HEK293T (cell line): ENCODE measurements around the gene TAS1R1.

Source experiments
- ARNT ChIP-seq: fragments of 450-650 bp; IDR thresholded peaks from 2 replicates; pipeline ENCODE4 v1.6.1; 2017; ENCODE audit warnings: mild to moderate bottlenecking
- BHLHE40 ChIP-seq: fragments of 450-650 bp; IDR thresholded peaks from 2 replicates; pipeline ENCODE4 v1.6.1; 2016; ENCODE audit warnings: mild to moderate bottlenecking, moderate library complexity, borderline replicate concordance
- CTBP1 ChIP-seq: fragments of 450-650 bp; IDR thresholded peaks from 2 replicates; pipeline ENCODE4 v1.6.1; 2016; ENCODE audit warnings: borderline replicate concordance
- ELF4 ChIP-seq: fragments of 450-650 bp; IDR thresholded peaks from 2 replicates; pipeline ENCODE4 v1.6.1; 2017; ENCODE audit warnings: antibody characterized with exemption
- FOXA1 ChIP-seq: fragments of 450-650 bp; IDR thresholded peaks from 2 replicates; pipeline ENCODE4 v1.6.1; 2016; ENCODE audit warnings: mild to moderate bottlenecking
- FOXK2 ChIP-seq: fragments of 450-650 bp; IDR thresholded peaks from 2 replicates; pipeline ENCODE4 v1.6.1; 2016; ENCODE audit warnings: mild to moderate bottlenecking
- FOXM1 ChIP-seq: fragments of 450-650 bp; IDR thresholded peaks from 2 replicates; pipeline ENCODE4 v1.6.1; 2017; ENCODE audit warnings: mild to moderate bottlenecking, borderline replicate concordance
- HDGF ChIP-seq: fragments of 450-650 bp; IDR thresholded peaks from 2 replicates; pipeline ENCODE4 v1.6.1; 2017; ENCODE audit warnings: antibody characterized with exemption, borderline replicate concordance
- L3MBTL2 ChIP-seq: fragments of 450-650 bp; conservative IDR thresholded peaks from 2 replicates; pipeline ENCODE4 v1.6.1; 2016; ENCODE audit warnings: mild to moderate bottlenecking
- NFRKB ChIP-seq: fragments of 450-650 bp; IDR thresholded peaks from 2 replicates; pipeline ENCODE4 v1.6.1; 2016; ENCODE audit warnings: mild to moderate bottlenecking, moderate library complexity
- PKNOX1 ChIP-seq: fragments of 450-650 bp; IDR thresholded peaks from 2 replicates; pipeline ENCODE4 v1.6.1; 2016
- SP1 ChIP-seq: fragments of 450-650 bp; IDR thresholded peaks from 2 replicates; pipeline ENCODE4 v1.6.1; 2017
- SUZ12 ChIP-seq: fragments of 450-650 bp; IDR thresholded peaks from 2 replicates; pipeline ENCODE4 v1.6.1; 2016; ENCODE audit warnings: mild to moderate bottlenecking
- TARDBP ChIP-seq: fragments of 450-650 bp; IDR thresholded peaks from 2 replicates; pipeline ENCODE4 v1.6.1; 2016

DNA sequence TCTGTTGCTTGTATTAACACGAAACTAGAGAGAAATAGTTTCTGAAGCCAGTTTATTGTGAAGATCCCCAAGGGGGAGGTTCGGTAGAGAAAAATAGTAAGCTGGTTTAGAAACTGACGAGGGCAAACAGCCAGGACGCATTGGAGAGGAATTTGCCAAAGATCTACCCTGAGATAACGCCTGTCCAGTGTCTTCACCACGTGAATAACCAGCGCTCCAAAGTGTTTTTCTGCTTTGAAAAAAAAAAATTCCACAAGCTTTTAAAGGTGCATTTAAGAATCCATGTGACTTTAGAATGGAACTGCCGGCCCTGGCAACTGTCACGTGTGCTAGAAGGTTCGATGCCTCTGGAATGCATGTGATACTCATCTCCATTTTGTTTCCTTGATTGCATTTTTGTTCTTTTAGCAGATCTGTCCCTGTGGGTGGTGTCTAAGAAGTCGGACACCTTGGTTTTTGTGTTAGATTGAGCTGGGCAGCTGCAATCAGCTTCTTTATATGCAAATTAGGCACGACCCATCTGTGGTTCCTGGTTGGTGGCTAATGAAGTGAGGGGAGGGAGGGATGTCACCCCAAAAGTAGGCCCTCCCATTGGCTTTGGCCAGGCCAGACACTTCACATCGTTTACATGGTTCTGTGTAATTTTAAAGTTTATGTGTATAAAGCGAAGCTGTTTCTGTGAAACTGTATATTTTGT, 68.3 kb downstream of the TAS1R1 start:
- TF ChIP-seq ELF4 (no peak), SP1 (no peak), FOXA1 (no peak), FOXK2 (no peak), TARDBP (no peak), SUZ12 (no peak), FOXM1 (no peak), NFRKB (no peak), CTBP1 (no peak), BHLHE40 (no peak), PKNOX1 (no peak), HDGF (no peak), ARNT (no peak), L3MBTL2 (no peak)
